ENCODE data around the gene LAMP2. TPM values are rescaled to one million over a fixed set of nuclear protein-coding genes. Genes with fewer than 3 reads are reported as not detected.

Gene LAMP2
- polyA plus RNA-seq, 4 donors, result 16.5 to 167 (median 34.5) TPM

DNA sequence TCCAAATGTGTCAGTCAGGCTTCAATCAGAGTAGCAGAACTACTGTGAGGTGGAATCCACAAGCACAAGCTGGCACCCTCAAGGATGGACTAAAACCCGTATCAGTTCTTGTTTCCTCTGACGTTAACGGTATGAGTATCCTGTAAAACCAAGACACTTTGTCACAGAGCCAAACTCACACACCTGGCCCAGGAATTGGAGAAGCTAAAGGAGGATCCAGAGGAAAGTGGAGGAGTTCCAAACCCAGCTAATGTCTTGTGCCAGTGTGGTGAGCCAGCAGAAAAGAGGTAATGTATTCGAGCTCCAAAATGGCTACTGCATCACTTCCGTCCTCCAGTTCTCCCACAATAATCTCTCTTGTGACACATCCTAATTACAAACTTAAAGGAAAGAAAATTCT is 62.5 kb downstream of the LAMP2 start:
- Histone ChIP-seq H3K27ac (ENCODE audit: low read depth in 1 of 3, low read length in 2 of 3) (no peak overlapping the region), H3K4me3 (ENCODE audit: low read depth in 1 of 3, low read length in 3 of 3) (no peak overlapping the region), H3K4me1 (ENCODE audit: control insufficient read depth in 3 of 3, insufficient read depth in 2 of 3, low read depth in 1 of 3, low read length in 2 of 3) (no peaks in the 10 kb centered on the region), H3K27me3 (ENCODE audit: control insufficient read depth in 3 of 3, insufficient read depth in 3 of 3, low read length in 3 of 3) (no peaks in the 10 kb centered on the region), H3K9me3 (ENCODE audit: control insufficient read depth in 2 of 2, insufficient read depth in 1 of 2, low read depth in 1 of 2, low read length in 1 of 2) (no peaks in the 10 kb centered on the region), H3K36me3 (ENCODE audit: control insufficient read depth in 3 of 3, insufficient read depth in 2 of 3, low read depth in 1 of 3, low read length in 3 of 3) (no peaks in the 10 kb centered on the region)
- 86 to 92% (median 87%) methylated on average over 5 of the region's 5 CpGs for WGBS, 3 donors
- no peak for DNase-seq
- FAIRE-seq, result no peak

DNA sequence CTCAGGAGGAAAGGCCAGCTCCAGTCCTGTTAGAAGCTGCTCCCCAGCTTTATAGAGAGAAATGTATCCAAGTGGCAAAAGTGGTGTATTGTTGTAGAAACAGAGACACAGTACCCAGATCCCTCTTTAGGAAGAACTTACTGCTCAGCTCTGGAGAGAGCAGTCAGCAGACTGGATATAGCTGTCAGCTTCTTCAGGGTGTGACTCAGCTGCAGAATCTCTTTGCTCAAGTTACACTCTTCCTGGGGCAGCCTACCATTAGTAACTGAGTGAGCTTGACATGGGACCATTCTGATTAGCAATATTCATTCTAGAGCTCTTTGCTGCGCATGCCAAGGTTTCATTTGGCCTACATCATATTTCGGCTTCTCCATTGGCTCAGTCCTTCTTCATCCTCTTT is 66.7 kb downstream of the LAMP2 start:
- H3K36me3 ChIP-seq (ENCODE audit: control insufficient read depth in 3 of 3, insufficient read depth in 2 of 3, low read depth in 1 of 3, low read length in 3 of 3), result no peaks in the 10 kb centered on the region
- 86 to 98% (median 96%) methylated on average over 2 of the region's 2 CpGs for WGBS, 3 donors
- DNase-seq (no peak), FAIRE-seq (no peak)
- no peak overlapping the region for H3K27ac ChIP-seq (ENCODE audit: low read depth in 1 of 3, low read length in 2 of 3)
- H3K9me3 ChIP-seq (ENCODE audit: control insufficient read depth in 2 of 2, insufficient read depth in 1 of 2, low read depth in 1 of 2, low read length in 1 of 2), result no peaks in the 10 kb centered on the region
- no peaks in the 10 kb centered on the region for H3K27me3 ChIP-seq (ENCODE audit: control insufficient read depth in 3 of 3, insufficient read depth in 3 of 3, low read length in 3 of 3)
- no peak overlapping the region for H3K4me3 ChIP-seq (ENCODE audit: low read depth in 1 of 3, low read length in 3 of 3)
- no peaks in the 10 kb centered on the region for H3K4me1 ChIP-seq (ENCODE audit: control insufficient read depth in 3 of 3, insufficient read depth in 2 of 3, low read depth in 1 of 3, low read length in 2 of 3)

DNA sequence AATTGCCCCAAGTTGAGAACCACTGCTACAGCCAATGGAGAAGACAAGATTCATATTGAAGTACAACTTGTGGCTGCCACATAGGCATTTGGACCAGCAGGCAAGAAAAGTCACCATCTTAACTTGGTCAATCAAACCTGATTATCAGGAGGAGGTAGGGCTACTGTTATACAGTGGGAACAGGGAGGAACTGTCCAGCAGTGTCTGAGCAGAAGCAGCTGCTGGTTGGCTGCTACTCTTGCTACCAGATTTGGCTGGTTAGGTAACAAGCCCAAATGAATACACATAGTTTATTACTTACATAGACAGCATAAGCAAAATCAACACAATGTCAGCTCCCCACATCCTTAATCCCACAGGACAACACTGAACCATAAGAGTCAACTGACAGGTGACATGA is 67.8 kb downstream of the LAMP2 start:
- Histone ChIP-seq H3K27me3 (ENCODE audit: control insufficient read depth in 3 of 3, insufficient read depth in 3 of 3, low read length in 3 of 3) (no peaks in the 10 kb centered on the region), H3K27ac (ENCODE audit: low read depth in 1 of 3, low read length in 2 of 3) (no peak overlapping the region), H3K4me3 (ENCODE audit: low read depth in 1 of 3, low read length in 3 of 3) (no peak overlapping the region), H3K4me1 (ENCODE audit: control insufficient read depth in 3 of 3, insufficient read depth in 2 of 3, low read depth in 1 of 3, low read length in 2 of 3) (no peaks in the 10 kb centered on the region), H3K9me3 (ENCODE audit: control insufficient read depth in 2 of 2, insufficient read depth in 1 of 2, low read depth in 1 of 2, low read length in 1 of 2) (no peaks in the 10 kb centered on the region), H3K36me3 (ENCODE audit: control insufficient read depth in 3 of 3, insufficient read depth in 2 of 3, low read depth in 1 of 3, low read length in 3 of 3) (no peaks in the 10 kb centered on the region)
- FAIRE-seq (no peak), DNase-seq (no peak)

DNA sequence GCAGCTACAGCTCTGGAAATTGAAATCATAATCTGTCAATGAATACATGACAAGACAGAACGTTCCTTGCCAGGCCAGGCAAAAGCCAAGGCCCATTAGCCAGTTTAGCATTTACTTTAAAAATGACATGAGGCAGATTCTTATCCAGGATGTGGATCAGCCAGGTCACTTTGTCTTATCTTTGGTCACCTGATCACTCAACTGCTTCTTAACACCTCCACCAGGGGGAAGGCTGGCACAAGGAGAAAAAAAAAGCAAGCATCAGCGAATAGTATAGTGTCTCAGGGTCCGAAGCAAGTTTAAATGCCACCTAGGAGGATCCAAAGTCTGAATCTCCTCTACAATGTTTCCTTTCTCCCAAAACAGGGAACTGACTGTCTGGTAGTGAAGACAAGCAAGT is 88.4 kb downstream of the LAMP2 start:
- FAIRE-seq, result no peak
- Histone ChIP-seq H3K36me3 (ENCODE audit: control insufficient read depth in 3 of 3, insufficient read depth in 2 of 3, low read depth in 1 of 3, low read length in 3 of 3) (no peaks in the 10 kb centered on the region), H3K4me1 (ENCODE audit: control insufficient read depth in 3 of 3, insufficient read depth in 2 of 3, low read depth in 1 of 3, low read length in 2 of 3) (no peaks in the 10 kb centered on the region), H3K9me3 (ENCODE audit: control insufficient read depth in 2 of 2, insufficient read depth in 1 of 2, low read depth in 1 of 2, low read length in 1 of 2) (no peaks in the 10 kb centered on the region), H3K27ac (ENCODE audit: low read depth in 1 of 3, low read length in 2 of 3) (no peak overlapping the region), H3K4me3 (ENCODE audit: low read depth in 1 of 3, low read length in 3 of 3) (no peak overlapping the region), H3K27me3 (ENCODE audit: control insufficient read depth in 3 of 3, insufficient read depth in 3 of 3, low read length in 3 of 3) (no peaks in the 10 kb centered on the region)
- DNase-seq, result peak; percentile 6 to 36
- WGBS, 3 donors, result 10 to 13% (median 11%) methylated on average over 3 of the region's 3 CpGs

DNA sequence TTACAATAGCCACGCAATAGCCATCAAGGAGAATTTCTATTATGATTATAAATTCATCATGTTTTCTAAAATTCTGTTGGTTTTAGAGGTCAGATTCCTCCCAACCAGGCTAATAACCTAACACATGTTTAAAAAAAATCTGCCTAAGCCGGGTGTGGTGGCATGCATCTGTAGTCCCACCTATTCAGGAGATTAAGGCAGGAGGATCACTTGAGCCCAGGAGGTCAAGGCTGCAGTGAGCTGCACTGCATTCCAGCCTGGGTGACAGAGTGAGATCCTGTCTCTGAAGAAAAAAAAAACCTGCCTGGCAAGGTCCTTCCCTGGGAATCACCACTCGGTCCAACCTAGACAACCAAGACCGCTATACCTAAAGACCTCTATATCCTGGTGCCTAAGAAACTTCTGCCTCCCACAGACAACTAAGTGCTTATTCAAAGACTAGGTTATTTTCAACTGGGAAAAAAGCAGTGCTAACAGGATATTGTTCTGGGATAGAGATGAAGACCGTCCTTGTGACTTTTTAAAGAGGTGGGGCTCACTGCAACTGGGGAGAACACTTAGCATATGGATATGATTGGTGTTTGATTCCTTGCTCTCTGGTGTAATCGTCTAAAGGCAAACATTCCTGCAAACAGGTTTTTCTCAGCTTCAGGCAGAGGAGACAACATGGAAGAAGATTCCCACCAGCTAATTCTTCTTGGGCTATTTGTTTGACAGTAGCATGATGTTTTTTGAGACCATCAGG is 89.0 kb downstream of the LAMP2 start:
- WGBS, 3 donors, result 40 to 57% (median 54%) methylated on average over 6 of the region's 6 CpGs
- H3K4me3 ChIP-seq (ENCODE audit: low read depth in 1 of 3, low read length in 3 of 3), result no peak overlapping the region
- H3K9me3 ChIP-seq (ENCODE audit: control insufficient read depth in 2 of 2, insufficient read depth in 1 of 2, low read depth in 1 of 2, low read length in 1 of 2), result no peaks in the 10 kb centered on the region
- no peaks in the 10 kb centered on the region for H3K27me3 ChIP-seq (ENCODE audit: control insufficient read depth in 3 of 3, insufficient read depth in 3 of 3, low read length in 3 of 3)
- no peaks in the 10 kb centered on the region for H3K4me1 ChIP-seq (ENCODE audit: control insufficient read depth in 3 of 3, insufficient read depth in 2 of 3, low read depth in 1 of 3, low read length in 2 of 3)
- no peak overlapping the region for H3K27ac ChIP-seq (ENCODE audit: low read depth in 1 of 3, low read length in 2 of 3)
- no peak for DNase-seq
- no peaks in the 10 kb centered on the region for H3K36me3 ChIP-seq (ENCODE audit: control insufficient read depth in 3 of 3, insufficient read depth in 2 of 3, low read depth in 1 of 3, low read length in 3 of 3)
- no peak for FAIRE-seq

DNA sequence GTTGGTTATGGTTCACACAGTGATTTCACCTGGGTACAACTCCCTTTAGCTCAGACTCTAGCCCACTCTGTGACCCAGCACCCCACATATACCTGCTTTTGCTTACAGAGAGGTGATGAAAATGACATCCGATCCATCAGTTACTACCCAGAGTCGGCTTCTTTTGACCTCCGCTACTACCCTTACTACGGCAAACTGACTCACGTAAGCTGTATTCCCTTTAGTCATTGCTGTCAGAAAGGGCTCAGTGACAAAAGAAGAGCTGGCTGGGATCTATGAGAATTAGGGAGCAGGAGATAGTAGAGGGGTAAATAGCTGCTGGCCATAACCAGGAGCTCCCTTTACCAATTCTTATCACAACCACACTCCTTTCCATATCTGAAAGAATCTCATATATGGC is 90.5 kb downstream of the LAMP2 start:
- Histone ChIP-seq H3K27me3 (ENCODE audit: control insufficient read depth in 3 of 3, insufficient read depth in 3 of 3, low read length in 3 of 3) (no peaks in the 10 kb centered on the region), H3K9me3 (ENCODE audit: control insufficient read depth in 2 of 2, insufficient read depth in 1 of 2, low read depth in 1 of 2, low read length in 1 of 2) (no peaks in the 10 kb centered on the region), H3K4me3 (ENCODE audit: low read depth in 1 of 3, low read length in 3 of 3) (no peak overlapping the region), H3K27ac (ENCODE audit: low read depth in 1 of 3, low read length in 2 of 3) (no peak overlapping the region), H3K36me3 (ENCODE audit: control insufficient read depth in 3 of 3, insufficient read depth in 2 of 3, low read depth in 1 of 3, low read length in 3 of 3) (no peaks in the 10 kb centered on the region), H3K4me1 (ENCODE audit: control insufficient read depth in 3 of 3, insufficient read depth in 2 of 3, low read depth in 1 of 3, low read length in 2 of 3) (no peaks in the 10 kb centered on the region)
- FAIRE-seq (no peak), DNase-seq (no peak)
- WGBS, 3 donors, result 93 to 97% (median 94%) methylated on average over 5 of the region's 5 CpGs

Other genes starting within 250 kb of the LAMP2 start
- 10 to 100 TPM in 1 of 4 donors, 1 to 10 TPM in 3; 3.8 to 11.9 (median 5.0) TPM for gene ZBTB33, start 218.5 kb downstream of the LAMP2 start, polyA plus RNA-seq
- gene TMEM255A, start 157.8 kb downstream of the LAMP2 start, polyA plus RNA-seq, result 1 to 10 TPM in 1 of 4 donors, under 1 TPM in 2, not detected in 1; 0.22 to 1.7 (median 0.27) TPM
- gene ATP1B4, start 107.2 kb downstream of the LAMP2 start, polyA plus RNA-seq, result under 1 TPM in 1 of 4 donors, not detected in 3; 0.66 TPM
- 10 to 100 TPM; 10.8 to 31.8 (median 13.4) TPM for gene CUL4B, start 91.7 kb upstream of the LAMP2 start, polyA plus RNA-seq
- gene MCTS1, start 134.8 kb upstream of the LAMP2 start, polyA plus RNA-seq, result 10 to 100 TPM; 49.1 to 68.9 (median 63.7) TPM
- 10 to 100 TPM in 2 of 4 donors, 1 to 10 TPM in 2; 7.4 to 33.9 (median 18.9) TPM for gene C1GALT1C1, start 160.8 kb upstream of the LAMP2 start, polyA plus RNA-seq